HG03196 (cell line): ENCODE measurements around the gene DRD4.
"Not testable (repeated sequence)": the region's sequence is repeated elsewhere in the genome, so short reads cannot be mapped to it uniquely, and the experiment has no call there.

Source experiments
- ATAC-seq: cut with Tn5 transposase; IDR thresholded peaks from one replicate; pipeline ENCODE4 v1.9.1; 2021; ENCODE audit not compliant: unreplicated experiment

The DRD4 gene

DNA sequence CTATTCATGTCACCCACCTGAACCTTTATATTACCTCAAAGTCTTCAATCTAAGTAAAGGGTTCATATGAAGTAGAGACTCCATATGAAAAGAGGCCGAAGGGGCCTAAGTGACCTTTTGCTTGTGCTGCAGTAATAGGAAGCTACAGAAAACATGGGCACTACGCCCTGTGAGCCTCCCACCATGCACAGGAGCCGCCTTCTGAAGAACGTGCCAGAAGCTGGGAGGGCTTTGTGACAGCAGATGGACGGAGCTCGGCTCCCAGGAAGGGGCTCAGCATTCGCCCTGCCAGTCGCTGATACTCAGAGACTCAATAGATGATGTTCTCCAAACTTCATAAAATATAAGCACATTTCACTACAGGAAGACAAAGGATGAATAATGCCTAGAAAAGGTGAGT is 36.8 kb downstream of the DRD4 start:
- ATAC-seq: no peak

DNA sequence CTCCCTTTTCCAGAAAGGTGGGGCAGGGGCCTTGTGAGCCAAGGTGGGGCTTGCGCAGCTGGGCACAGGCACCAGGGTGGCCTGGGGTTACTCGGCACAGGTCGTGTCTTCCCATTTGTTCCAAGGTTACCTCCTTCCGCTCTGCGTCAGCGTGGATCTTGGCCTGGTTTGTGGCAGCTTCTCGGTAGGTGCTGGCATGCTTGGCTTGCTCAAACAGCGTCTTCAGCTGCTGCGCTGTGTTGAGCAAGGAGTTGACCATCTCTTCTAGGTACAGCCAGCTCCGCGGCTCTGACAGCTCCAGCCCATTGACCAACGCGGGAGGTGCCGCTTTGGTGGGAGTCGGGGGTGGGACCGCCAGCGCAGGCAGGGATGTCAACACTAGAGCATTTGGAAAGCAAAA is 37.3 kb downstream of the DRD4 start:
- ATAC-seq: no peak

- no peak for ATAC-seq
Measured at GRCh38 chr11:678297-678696, 41.2 kb downstream of the DRD4 start.

- no peak for ATAC-seq
Measured at GRCh38 chr11:679271-680207, 42.5 kb downstream of the DRD4 start.

GRCh38 chr11:680476-680875 is 43.4 kb downstream of the DRD4 start:
- no peak for ATAC-seq

DNA sequence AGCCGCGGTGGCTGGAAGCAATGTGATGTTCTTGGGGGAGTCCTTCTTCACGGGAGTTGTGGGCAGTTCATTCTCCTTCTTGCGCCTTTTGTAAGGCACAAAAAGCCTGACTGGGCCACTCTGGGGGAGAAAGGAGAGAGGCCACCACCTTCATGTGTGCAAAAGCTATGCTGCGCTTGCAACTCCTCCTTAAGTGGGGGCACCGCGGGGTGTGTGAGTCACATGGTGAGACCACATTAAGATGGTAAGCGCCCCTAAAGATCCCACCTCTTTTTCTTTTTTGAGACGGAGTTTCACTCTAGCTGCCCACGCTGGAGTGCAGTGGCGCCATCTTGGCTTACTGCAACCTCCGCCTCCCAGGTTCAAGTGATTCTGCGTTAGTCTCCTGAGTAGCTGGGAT is 43.9 kb downstream of the DRD4 start:
- no peak for ATAC-seq

GRCh38 chr11:686451-687243 is 49.6 kb downstream of the DRD4 start:
- ATAC-seq: no peak

DNA sequence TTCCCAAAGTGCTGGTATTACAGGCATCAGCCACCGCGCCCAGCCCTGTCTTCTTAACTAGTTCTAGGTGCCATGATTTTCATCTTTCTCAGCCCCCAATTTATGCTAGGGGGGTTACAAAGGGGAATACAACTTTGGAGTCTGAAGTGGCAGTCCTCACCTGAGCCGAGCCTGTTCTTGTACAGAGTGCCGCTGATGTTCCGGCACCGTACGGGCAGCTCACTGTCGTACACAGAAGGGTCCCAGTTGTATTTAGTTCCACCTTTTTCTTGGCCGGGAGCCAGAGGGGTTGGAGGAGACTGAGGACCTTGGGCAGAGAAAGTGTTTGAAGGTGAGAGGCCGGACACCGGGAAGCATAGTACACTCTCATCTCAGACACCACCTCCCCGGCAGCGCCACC is 50.7 kb downstream of the DRD4 start:
- no peak for ATAC-seq

DNA sequence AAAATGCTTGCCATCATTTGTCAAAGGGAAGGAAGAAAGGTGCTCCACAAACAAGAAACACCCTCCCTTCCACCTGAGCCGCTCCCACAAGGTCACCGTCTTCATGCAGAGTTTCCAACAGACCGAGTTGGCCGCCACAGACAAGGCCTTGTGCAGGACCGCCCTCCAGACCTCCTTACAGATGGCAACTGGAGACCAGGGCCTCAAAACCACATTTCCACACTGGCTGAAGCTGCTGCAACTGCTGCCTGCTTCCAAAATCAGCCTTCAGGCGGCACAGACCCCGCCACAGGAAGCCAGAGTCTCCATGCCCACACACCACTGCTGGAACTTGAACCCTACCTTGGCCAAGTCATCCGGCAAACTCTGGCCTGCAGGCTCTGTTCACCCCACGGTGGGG is 51.6 kb downstream of the DRD4 start:
- ATAC-seq: no peak

DNA sequence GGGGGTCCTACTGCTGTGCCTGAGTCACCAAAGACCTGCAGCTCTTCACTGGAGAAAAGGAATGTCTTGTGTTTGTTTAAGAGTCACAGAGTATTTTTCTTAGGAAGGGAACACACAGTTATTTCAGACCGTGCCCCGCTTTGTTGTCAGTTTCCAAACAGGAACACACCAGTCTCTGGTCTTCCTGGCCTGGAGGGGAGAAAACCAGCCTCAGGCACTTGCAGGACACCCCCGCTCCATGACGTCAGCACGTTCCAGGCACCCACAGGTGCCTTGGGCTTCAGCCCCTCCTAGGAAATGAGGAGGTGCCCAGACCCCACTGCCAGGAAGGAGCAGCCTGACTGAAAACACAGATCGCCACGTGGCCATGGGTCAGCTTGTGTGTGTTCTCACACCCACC is 52.6 kb downstream of the DRD4 start:
- no peak for ATAC-seq

DNA sequence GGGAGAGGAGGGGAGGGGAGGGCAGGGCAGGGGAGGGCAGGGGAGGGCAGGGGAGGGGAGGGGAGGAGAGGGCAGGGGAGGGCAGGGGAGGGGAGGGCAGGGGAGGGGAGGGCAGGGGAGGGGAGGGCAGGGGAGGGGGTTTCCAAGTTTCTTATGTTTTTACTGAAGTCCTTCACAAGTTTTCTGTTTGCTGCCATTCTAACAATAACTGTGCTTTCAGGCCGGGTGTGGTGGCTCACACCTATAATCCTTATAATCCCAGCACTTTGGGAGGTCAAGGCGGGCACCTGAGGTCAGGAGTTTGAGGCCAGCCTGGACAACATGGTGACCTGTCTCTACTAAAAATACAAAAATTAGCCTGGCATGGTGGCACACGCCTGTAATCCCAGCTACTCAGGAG is 53.2 kb downstream of the DRD4 start:
- ATAC-seq: not testable (repeated sequence)
